ENCODE data around the gene PLXNA2.

DNA sequence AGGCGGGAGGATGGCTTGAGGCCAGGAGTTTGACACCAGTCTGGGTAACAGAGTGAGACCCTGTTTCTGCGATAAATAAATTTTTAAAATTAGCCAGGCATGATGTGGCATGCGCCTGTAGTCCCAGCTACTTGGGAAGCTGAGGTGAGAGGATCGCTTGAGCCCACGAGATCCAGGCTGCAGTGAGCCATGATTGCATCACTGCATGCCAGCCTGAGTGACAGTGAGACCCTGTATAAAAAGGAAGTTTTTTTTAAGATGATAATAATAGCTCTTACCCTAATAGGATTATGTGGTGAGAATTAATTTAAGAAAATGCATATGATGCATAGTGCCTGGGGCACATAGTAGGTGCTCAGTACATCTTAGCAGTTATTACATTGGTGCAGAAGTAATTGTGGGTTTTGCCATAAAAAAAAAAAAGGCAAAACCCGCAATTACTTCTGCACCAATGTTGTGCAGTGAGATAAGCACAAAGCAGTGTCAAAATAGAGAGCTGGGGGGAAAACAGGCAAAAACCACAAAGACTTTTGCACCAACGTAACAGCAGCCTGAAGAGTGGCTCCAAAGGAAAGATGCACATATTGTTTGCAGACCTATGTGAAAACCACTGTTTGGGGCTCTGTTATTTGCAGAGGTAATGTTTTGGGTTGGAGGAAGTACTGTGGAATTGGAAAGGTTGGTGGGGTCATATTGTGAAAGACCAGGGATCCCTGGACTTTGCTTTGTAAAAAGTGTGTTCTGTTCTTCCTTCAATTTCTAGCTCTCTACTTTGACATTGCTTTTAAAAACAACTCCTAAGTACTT is 72.4 kb downstream of the PLXNA2 start:
- TF ChIP-seq, protein P1, sequence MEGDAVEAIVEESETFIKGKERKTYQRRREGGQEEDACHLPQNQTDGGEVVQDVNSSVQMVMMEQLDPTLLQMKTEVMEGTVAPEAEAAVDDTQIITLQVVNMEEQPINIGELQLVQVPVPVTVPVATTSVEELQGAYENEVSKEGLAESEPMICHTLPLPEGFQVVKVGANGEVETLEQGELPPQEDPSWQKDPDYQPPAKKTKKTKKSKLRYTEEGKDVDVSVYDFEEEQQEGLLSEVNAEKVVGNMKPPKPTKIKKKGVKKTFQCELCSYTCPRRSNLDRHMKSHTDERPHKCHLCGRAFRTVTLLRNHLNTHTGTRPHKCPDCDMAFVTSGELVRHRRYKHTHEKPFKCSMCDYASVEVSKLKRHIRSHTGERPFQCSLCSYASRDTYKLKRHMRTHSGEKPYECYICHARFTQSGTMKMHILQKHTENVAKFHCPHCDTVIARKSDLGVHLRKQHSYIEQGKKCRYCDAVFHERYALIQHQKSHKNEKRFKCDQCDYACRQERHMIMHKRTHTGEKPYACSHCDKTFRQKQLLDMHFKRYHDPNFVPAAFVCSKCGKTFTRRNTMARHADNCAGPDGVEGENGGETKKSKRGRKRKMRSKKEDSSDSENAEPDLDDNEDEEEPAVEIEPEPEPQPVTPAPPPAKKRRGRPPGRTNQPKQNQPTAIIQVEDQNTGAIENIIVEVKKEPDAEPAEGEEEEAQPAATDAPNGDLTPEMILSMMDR (IDR thresholded peaks at IDR 0.05; ENCODE audit: extremely low read depth in 1 of 2, insufficient read depth in 1 of 2, low read depth in 1 of 2, low read length in 2 of 2) = no peak
- TF ChIP-seq GATA2 (IDR thresholded peaks at IDR 0.05; ENCODE audit: insufficient read depth, insufficient read length, low read depth, low read length) = no peak
- no peak for TF ChIP-seq POLR2AphosphoS5 (IDR thresholded peaks at IDR 0.05; ENCODE audit: insufficient read depth, low read depth, low read length)
- TF ChIP-seq POLR2A (IDR thresholded peaks at IDR 0.05; ENCODE audit: low read depth, low read length) = no peak
- TF ChIP-seq FOS (IDR thresholded peaks at IDR 0.05; ENCODE audit: borderline replicate concordance, insufficient read depth, low read length) = no peak
